ENCODE results near the gene MMP3.
"Not testable (repeated sequence)": the region's sequence is repeated elsewhere in the genome, so short reads cannot be mapped to it uniquely, and the experiment has no call there.

Gene MMP3

GRCh38 chr11:102843489-102843888 is at the start of gene MMP3:
TSS of gene MMP3 (minus strand) at chr11:102843609. CDS start at chr11:102843546, 63 bp downstream.
- no peak for DNase-seq

DNA sequence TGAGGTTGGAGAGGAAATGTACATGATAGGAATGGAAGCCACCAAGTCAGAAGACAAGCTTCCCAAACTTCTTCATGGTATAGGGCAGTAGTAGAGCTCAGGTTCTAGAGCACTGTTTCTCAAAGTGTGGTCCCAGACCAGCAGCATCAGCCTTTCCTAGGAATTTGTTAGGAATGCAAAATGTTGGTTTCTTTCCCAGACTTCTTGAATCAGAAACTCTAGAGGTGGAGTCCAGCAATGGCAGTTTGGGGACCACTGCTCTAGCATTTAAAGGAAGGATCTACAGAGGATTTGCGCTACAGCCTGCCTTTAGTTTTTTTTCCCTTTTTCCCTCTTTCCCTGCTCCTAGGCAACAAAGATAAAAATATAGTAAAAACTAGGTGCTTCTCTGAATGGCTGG is 48.3 kb upstream of the MMP3 start:
- no peak for DNase-seq

DNA sequence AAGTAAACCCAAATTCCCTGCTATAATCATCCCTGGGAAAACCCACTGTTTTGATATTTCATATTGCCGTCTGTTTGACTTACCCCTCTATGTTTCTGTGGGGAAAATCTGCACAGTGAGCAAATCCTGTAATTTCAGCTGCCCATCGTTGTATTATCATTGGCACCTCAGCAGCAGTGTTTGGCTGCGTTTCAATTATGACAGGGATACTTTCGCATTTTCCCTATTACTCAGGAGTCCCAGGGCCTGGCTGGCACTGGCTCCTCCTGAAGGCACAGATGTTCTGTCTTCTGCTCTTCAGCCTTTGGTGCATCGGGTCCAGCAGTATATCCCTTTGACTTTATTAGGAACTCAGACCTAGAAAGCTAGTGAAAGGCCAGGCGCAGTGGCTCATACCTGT is 43.6 kb upstream of the MMP3 start:
- DNase-seq = no peak

- DNase-seq = no peak
Measured at GRCh38 chr11:102883141-102883540, 39.7 kb upstream of the MMP3 start.

DNA sequence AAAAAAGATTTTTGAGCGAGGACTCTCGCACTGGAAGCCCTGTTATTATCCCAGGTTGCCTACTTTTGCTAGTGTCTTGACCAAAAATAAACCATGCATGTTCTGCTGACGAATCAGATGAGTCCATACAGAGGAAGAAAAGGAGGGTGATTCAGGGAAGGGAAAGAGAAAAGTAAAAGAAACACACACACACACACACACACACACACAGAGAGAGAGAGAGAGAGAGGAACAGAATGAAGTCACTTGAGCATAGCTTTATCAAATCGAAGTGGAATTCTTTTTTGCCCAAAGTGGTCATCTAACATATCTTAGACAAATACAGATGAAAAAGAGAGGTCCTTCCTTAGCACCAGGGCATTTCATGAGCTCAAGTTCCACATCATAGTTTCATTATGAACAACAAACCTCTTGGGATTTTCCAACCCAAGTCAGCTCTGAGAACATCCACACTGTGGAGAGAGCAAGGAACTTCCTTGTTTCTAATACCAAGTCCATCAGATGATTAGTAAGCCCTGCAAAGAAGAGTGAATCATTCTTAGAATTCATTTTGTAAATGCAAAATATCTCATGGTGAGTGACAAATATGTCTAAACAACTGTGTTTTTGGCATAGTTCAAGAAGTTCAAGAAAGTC is 39.1 kb upstream of the MMP3 start:
- no peak for DNase-seq

GRCh38 chr11:102879801-102880200 is 36.4 kb upstream of the MMP3 start:
- no peak for DNase-seq

DNA sequence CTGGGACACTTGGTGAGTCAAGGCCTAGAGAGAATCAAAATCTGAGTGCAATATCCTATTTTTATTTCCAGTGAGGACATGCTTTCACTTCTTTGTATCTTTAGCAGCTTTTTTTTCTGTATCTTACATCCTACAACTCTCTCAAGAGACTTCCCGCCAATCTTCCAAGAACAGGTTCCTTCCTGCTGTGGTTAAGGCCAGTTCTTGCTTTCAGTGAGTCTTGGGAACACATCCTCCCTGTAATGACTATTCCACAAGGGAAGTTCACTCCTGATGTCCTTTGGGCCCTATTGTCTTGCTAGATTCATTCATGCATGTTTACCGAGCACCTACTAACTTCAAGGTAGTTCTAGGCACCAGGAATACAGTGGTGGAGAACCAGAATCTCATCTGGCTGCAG is 35.2 kb upstream of the MMP3 start:
- DNase-seq = no peak

DNA sequence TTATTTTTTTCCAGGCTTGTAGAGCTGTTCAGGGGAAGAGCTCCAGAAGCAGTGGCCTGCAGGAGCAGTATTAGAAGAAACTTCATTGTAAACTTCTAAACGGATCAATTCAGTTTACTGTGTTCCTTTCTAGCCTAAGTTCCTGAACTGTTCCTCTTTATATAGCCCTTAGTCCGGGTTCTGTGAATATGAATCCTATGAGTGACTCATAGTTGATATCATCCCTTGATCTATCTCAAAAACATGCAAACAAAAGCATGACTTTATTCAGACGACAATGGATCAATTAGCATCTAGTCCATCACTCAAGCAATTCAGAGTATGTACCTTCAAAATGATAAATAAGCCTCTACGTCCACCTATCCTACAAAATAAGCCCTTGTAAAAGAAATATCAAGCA is 31.4 kb upstream of the MMP3 start, which contains the start of gene MMP12:
TSS of gene MMP12 (minus strand) at position 131 of the 400 bp plus-strand sequence. CDS start at position 86, 45 bp downstream.
- no peak for DNase-seq

- not testable (repeated sequence) for DNase-seq
Measured at GRCh38 chr11:102869354-102869964, 26.1 kb upstream of the MMP3 start.

- DNase-seq = no peak
Measured at GRCh38 chr11:102868339-102868738, 24.9 kb upstream of the MMP3 start.

DNA sequence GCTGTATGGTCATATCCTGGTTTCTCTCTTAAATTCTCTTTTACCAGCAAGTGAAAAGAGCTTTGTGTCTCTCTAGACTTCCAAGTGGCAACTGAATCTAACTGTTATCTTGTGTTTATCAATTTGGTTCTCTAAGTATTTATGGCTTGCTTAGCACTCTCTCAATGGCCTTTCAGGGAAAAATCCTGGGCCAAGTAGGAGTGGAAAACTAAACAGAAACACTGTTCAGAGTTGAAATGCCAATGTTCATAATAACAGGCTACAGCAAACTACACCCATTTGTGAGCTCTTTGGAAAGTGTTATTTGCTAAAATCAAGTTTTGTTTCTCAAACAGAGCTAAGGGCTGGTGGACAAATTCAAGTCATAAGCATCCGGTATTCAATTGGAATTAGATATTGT is 21.3 kb upstream of the MMP3 start:
- no peak for DNase-seq

DNA sequence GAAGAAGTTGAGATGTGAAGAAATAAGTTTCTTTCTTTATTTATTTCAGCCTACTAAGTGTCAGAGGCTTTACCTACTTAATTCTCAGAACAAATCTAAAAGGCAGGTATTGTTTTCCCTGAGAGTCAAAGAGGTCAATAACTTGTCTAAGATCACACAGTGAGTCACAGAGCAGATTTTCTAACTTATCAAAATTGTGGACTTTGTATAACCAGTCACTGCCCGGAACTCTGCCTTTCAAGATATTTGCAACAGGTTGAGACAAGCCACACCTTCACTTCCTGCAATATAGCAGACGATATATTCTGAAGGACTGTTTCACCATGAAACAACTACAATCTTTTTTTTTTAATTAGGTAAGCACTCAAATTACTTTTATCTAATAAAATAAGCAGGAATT is 10.5 kb upstream of the MMP3 start:
- DNase-seq = no peak

GRCh38 chr11:102853055-102853454 is 9.6 kb upstream of the MMP3 start:
- no peak for DNase-seq

GRCh38 chr11:102850973-102851745 is 7.8 kb upstream of the MMP3 start:
- no peak for DNase-seq

DNA sequence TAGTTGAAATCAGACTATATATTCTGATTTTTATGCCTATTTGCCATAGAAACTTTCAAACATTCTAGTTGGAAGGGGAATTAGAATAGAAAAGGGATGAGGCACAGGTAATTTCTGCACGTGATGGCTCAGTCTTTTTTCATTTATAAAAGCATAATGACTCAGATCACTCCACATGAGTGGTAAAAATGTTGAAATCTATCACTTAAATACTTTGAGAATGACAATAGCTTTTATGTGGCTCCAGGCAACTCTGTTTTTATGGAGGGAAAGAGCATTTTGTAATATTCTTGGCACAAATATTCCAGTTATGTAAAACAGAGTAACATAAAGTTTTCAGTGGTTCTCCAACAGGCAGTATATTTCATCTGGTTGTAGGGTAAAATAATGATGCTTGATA is 5.9 kb upstream of the MMP3 start:
- no peak for DNase-seq

DNA sequence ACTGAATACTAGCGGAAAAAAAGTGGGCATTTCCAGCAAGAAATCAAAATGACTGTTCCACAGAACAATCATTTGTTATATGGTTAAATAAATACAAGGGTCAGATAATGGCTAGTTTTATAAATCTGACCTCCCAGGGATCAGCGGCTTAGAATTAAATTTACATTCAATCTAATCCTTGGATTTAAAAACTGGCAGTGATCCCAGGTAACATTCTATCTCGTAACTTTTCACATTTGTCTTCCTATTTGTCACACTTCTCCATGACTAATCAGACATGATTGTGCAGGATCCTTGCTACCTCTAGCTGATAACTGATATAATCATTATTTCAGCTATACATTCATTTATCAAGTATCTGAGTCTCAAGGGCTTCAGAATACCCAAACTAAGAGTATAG is 2.9 kb upstream of the MMP3 start:
- no peak for DNase-seq

GRCh38 chr11:102842930-102843329 is 479 bp downstream of the MMP3 start:
- DNase-seq = no peak

DNA sequence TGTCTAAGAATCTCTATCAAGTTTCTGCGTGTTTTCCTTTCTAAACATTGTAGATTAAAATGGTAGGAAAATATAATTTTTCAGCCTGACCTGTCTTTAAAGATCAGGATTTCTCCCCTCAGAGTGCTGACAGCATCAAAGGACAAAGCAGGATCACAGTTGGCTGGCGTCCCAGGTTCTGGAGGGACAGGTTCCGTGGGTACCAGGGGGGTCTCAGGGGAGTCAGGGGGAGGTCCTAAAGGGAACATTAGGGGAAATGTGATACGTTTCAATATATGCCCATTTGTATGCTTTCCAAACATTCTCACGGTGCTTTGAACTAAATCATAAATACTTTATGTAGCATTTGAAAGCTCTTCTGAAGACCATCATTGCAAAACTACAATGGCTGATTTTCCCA is 3.4 kb downstream of the MMP3 start:
- DNase-seq = no peak

GRCh38 chr11:102837646-102838045 is 5.8 kb downstream of the MMP3 start:
- no peak for DNase-seq

- no peak for DNase-seq
Measured at GRCh38 chr11:102837156-102837555, 6.3 kb downstream of the MMP3 start.

DNA sequence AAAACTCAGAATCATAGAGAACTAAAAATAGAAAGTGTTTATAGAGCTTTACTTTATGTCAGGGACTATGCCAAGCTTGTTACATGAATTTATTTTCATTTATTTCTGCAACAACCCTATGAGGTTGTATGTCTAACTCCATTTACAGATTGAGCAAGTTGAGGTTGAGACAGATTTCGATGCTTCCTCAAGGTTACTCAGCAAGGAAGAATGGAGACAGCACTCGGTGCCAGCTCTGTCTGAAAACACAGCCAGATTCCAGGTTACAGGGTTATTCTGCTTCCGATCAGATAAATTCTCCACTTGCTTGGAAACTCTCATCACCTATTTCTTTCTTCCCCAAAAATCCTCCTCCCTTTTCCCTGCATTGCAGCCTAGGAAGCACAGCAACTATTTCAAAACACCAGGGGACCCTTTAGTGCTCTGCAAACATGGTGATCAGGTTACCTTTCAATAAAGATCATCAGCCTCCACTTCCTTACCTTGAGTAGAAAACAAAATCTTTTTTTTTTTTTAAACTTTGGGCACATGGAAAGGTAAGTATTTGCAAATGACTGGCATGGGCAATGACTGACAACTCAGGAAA is 7.0 kb downstream of the MMP3 start:
- DNase-seq = no peak

DNA sequence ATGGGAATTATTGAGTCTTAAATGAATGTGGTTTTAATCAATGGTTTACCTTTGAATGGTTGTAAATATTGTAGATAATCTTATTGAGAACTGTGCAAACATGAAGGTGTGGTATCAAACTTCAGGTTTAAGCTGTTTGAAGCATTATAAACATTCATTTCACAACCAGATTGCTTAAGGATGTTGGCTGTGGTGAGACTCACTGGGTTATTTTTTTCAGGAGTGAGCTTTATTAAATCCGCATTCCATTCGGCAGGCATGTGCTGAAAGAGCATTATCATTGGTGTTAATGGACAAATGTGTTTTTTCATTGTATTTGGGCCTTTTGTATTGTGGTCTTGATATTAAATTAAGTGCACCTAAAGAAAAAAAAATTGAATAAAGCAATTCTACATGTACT is 9.7 kb downstream of the MMP3 start:
- no peak for DNase-seq

GRCh38 chr11:102832612-102833011 is 10.8 kb downstream of the MMP3 start:
- no peak for DNase-seq
